ENCODE results near the gene SDR42E1. TPM values are rescaled to one million over a fixed set of nuclear protein-coding genes. Genes with fewer than 3 reads are reported as not detected.
A peak's percentile ranks its signal among the peaks of the same experiment; 100 is the strongest.

SDR42E1 gene
- total and polyA plus RNA-seq, 9 of the 15 experiments (the other 6 are each of a cell fraction or from before 2014, with no cell fraction given), result 0.13 to 1.3 (median 0.42) TPM

DNA sequence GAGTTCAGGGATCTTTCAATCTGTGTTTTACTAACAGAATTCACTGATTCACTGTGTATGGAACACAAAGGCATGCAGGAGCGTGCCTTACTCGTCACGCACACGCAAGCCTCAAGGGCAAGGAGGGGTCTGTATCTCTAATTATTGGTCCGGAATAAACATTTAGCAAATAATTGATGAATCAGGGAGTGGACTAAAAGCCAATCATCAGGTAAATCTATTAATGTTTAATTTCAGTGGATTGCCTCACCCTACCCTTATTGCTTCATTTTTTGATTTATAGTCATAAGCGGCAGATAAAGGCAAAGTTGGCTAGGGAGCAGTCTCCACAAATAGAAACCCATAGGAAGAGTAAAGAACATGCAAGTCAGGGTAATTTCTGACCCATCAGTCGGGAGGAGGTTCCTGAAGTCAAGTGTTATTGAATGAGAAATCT is 16.4 kb upstream of the SDR42E1 start:
- TF ChIP-seq CEBPG (CRISPR knock-in tag; IDR thresholded peaks at IDR 0.05) (no peak), CEBPG (tag; conservative IDR thresholded peaks at IDR 0.05 in 1 of 2, IDR thresholded peaks at IDR 0.05 in 1 of 2) (peak; percentile 45 to 50), SIRT6 (IDR thresholded peaks at IDR 0.05; ENCODE audit: low read depth, low read length) (no peak), CAMTA2 (CRISPR knock-in tag; conservative IDR thresholded peaks at IDR 0.05) (no peak), FOS (IDR thresholded peaks at IDR 0.05; ENCODE audit: extremely low read depth, insufficient read length) (no peak)
- no peak overlapping the region for H3K4me2 ChIP-seq (ENCODE audit: insufficient read depth, low read length)
- H3K4me3 ChIP-seq, result no peak overlapping the region
- no peaks in the 10 kb centered on the region for H3K79me2 ChIP-seq (ENCODE audit: control insufficient read depth, insufficient read depth, low read length)
- no peaks in the 10 kb centered on the region; a peak in 2 of 5 replicates for H3K27me3 ChIP-seq (ENCODE audit: control insufficient read depth in 2 of 2, insufficient read depth in 2 of 2, low read length in 2 of 2)
- no peak for ATAC-seq
- H3K9me1 ChIP-seq (ENCODE audit: control insufficient read depth, insufficient read depth, low read length), result no peaks in the 10 kb centered on the region
- intact Hi-C loops (cut with micrococcal nuclease), result no loop called here
- in situ Hi-C loops (cut with MboI), result no loop called here
- under 1% methylated on average over 7 of the region's 7 CpGs for WGBS (ENCODE audit: insufficient coverage, low coverage, missing lambda C conversion rate)
- ChIA-PET CTCF (ENCODE audit: low intra/inter-chr PET ratio) (no interaction called here), POLR2A (no interaction called here)
- no peak overlapping the region for H3K9ac ChIP-seq (ENCODE audit: insufficient read depth in 1 of 2, low read depth in 2 of 2, low read length in 2 of 2)
- H4K20me1 ChIP-seq (replicated peaks; ENCODE audit: control insufficient read depth, insufficient read depth, low read length), result no peaks in the 10 kb centered on the region
- H3K9me3 ChIP-seq (replicated peaks; ENCODE audit: control insufficient read depth, insufficient read depth, low read depth, low read length), result no peaks in the 10 kb centered on the region
- no TSS peak for BruUV-seq (replicated peaks)
- no peaks in the 10 kb centered on the region for H3K36me3 ChIP-seq (ENCODE audit: control insufficient read depth, insufficient read depth, low read length)
- no peaks in the 10 kb centered on the region for H3K4me1 ChIP-seq (replicated peaks in 1 of 2; ENCODE audit: control insufficient read depth in 2 of 2, insufficient read depth in 2 of 2, low read length in 2 of 2)
- DNase-seq (ENCODE audit: extremely low read depth in 1 of 4, low spot score in 3 of 4), result no peak
- no peak overlapping the region for H3K27ac ChIP-seq (ENCODE audit: extremely low read depth, low read depth, low read length)
- no peak for FAIRE-seq
- no peak overlapping the region for H2AFZ ChIP-seq (ENCODE audit: low read depth, low read length)

DNA sequence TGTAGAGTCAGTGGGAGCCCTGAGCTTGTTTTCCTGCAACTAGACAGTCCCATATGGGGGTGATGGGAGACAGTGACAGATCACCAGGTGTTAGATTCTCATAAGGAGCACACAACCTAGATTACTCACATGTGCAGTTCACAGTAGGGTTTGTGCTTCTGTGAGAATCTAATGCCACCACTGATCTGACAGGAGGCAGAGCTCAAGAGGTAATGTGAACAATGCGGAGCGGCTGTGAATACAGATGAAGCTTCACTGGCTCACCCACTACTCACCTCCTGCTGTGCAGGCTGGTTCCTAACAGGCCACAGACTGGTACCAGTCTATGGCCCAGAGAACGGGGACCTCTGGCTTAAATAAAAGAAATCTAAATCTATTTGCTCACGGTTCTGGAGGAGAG is 13.6 kb upstream of the SDR42E1 start:
- ChIA-PET CTCF (ENCODE audit: low intra/inter-chr PET ratio) (no interaction called here), POLR2A (no interaction called here)
- no peak for FAIRE-seq
- WGBS (ENCODE audit: insufficient coverage, low coverage, missing lambda C conversion rate), result 0% methylated on average over 4 of the region's 4 CpGs
- H3K9me1 ChIP-seq (ENCODE audit: control insufficient read depth, insufficient read depth, low read length), result no peaks in the 10 kb centered on the region
- no peak overlapping the region for H3K4me3 ChIP-seq
- H2AFZ ChIP-seq (ENCODE audit: low read depth, low read length), result no peak overlapping the region
- H3K4me2 ChIP-seq (ENCODE audit: insufficient read depth, low read length), result no peak overlapping the region
- no peak overlapping the region for H3K9ac ChIP-seq (ENCODE audit: insufficient read depth in 1 of 2, low read depth in 2 of 2, low read length in 2 of 2)
- no peaks in the 10 kb centered on the region for H3K4me1 ChIP-seq (replicated peaks in 1 of 2; ENCODE audit: control insufficient read depth in 2 of 2, insufficient read depth in 2 of 2, low read length in 2 of 2)
- no peak for ATAC-seq
- H3K27me3 ChIP-seq (ENCODE audit: control insufficient read depth in 2 of 2, insufficient read depth in 2 of 2, low read length in 2 of 2), result peaks cover 1 to 10% of the 10 kb centered on the region in 2 experiments; a peak in 3 of 5 replicates
- no peak for DNase-seq (ENCODE audit: extremely low read depth in 1 of 4, low spot score in 3 of 4)
- no TSS peak for BruUV-seq (replicated peaks)
- intact Hi-C loops (cut with micrococcal nuclease) (no loop called here), in situ Hi-C loops (cut with MboI) (no loop called here)
- H4K20me1 ChIP-seq (replicated peaks; ENCODE audit: control insufficient read depth, insufficient read depth, low read length), result no peaks in the 10 kb centered on the region
- no peaks in the 10 kb centered on the region for H3K9me3 ChIP-seq (replicated peaks; ENCODE audit: control insufficient read depth, insufficient read depth, low read depth, low read length)
- H3K36me3 ChIP-seq (ENCODE audit: control insufficient read depth, insufficient read depth, low read length), result no peaks in the 10 kb centered on the region
- H3K79me2 ChIP-seq (ENCODE audit: control insufficient read depth, insufficient read depth, low read length), result no peaks in the 10 kb centered on the region
- no peak overlapping the region for H3K27ac ChIP-seq (ENCODE audit: extremely low read depth, low read depth, low read length)
- TF ChIP-seq RBM34 (IDR thresholded peaks at IDR 0.05; ENCODE audit: borderline replicate concordance, insufficient read depth, low read length) (no peak), ZNF133 (CRISPR knock-in tag; IDR thresholded peaks at IDR 0.05) (no peak), SNRNP70 (optimal IDR thresholded peaks at IDR 0.05; ENCODE audit: low read depth, low read length) (no peak), ZNF584 (CRISPR knock-in tag; IDR thresholded peaks at IDR 0.05; ENCODE audit: low read depth) (no peak), NFE2 (IDR thresholded peaks at IDR 0.05; ENCODE audit: low read depth) (no peak), HOXB6 (CRISPR knock-in tag; IDR thresholded peaks at IDR 0.05; ENCODE audit: borderline replicate concordance) (no peak), WHSC1 (IDR thresholded peaks at IDR 0.05; ENCODE audit: low read length) (no peak), ZNF695 (CRISPR knock-in tag; IDR thresholded peaks at IDR 0.05) (no peak), BDP1 (IDR thresholded peaks at IDR 0.05; ENCODE audit: insufficient read depth, insufficient read length) (no peak), ARID2 (IDR thresholded peaks at IDR 0.05) (no peak), FOXJ3 (CRISPR knock-in tag; IDR thresholded peaks at IDR 0.05) (no peak)
- TF ChIP-seq, protein P1, sequence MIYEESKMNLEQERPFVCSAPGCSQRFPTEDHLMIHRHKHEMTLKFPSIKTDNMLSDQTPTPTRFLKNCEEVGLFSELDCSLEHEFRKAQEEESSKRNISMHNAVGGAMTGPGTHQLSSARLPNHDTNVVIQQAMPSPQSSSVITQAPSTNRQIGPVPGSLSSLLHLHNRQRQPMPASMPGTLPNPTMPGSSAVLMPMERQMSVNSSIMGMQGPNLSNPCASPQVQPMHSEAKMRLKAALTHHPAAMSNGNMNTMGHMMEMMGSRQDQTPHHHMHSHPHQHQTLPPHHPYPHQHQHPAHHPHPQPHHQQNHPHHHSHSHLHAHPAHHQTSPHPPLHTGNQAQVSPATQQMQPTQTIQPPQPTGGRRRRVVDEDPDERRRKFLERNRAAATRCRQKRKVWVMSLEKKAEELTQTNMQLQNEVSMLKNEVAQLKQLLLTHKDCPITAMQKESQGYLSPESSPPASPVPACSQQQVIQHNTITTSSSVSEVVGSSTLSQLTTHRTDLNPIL (CRISPR knock-in tag; IDR thresholded peaks at IDR 0.05), result no peak
- TF ChIP-seq, protein P2, sequence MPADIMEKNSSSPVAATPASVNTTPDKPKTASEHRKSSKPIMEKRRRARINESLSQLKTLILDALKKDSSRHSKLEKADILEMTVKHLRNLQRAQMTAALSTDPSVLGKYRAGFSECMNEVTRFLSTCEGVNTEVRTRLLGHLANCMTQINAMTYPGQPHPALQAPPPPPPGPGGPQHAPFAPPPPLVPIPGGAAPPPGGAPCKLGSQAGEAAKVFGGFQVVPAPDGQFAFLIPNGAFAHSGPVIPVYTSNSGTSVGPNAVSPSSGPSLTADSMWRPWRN (IDR thresholded peaks at IDR 0.05; ENCODE audit: low read depth), result no peak
